GM18951 (cell line): ENCODE results near the gene GLB1L3.

Experiments used
- POLR2A ChIP-seq: IDR thresholded peaks from 4 replicates; pipeline ENCODE4 v1.6.1; 2011; ENCODE audit warnings: mild to moderate bottlenecking; ENCODE audit not compliant: insufficient read length, insufficient read depth; ENCODE audit errors: extremely low read depth
- in situ Hi-C: fragments of 300-500 bp; cut with MboI; formaldehyde crosslinking; loops from one replicate; pipeline ENCODE4 v1.12.0; 2022; ENCODE audit warnings: low sequenced_read_pairs, mixed read lengths, inconsistent platforms; ENCODE audit not compliant: unreplicated experiment

Gene GLB1L3

GRCh38 chr11:134240592-134240991, 35.6 kb upstream of the GLB1L3 start:
- no peak for TF ChIP-seq POLR2A
- in situ Hi-C loops, result no loop called here

- no peak for TF ChIP-seq POLR2A
- in situ Hi-C loops, result no loop called here
These were observed 33.8 kb upstream of the GLB1L3 start for GRCh38 chr11:134242376-134242775.

- TF ChIP-seq POLR2A, result no peak
- in situ Hi-C loops, result no loop called here
These were observed 32.3 kb upstream of the GLB1L3 start for GRCh38 chr11:134243913-134244312.

GRCh38 chr11:134244593-134244992, 31.6 kb upstream of the GLB1L3 start:
- no peak for TF ChIP-seq POLR2A
- in situ Hi-C loops, result no loop called here

- TF ChIP-seq POLR2A, result no peak
- in situ Hi-C loops, result no loop called here
These were observed 30.7 kb upstream of the GLB1L3 start for GRCh38 chr11:134245434-134245833.

- in situ Hi-C loops, result no loop called here
- TF ChIP-seq POLR2A, result no peak
These were observed 30.1 kb upstream of the GLB1L3 start for GRCh38 chr11:134246100-134246499.

- in situ Hi-C loops, result no loop called here
- TF ChIP-seq POLR2A, result no peak
These were observed 29.5 kb upstream of the GLB1L3 start for GRCh38 chr11:134246678-134247077.

- in situ Hi-C loops, result no loop called here
- TF ChIP-seq POLR2A, result no peak
These were observed 27.2 kb upstream of the GLB1L3 start for GRCh38 chr11:134248910-134249480.

GRCh38 chr11:134250246-134250645, 25.9 kb upstream of the GLB1L3 start:
- no peak for TF ChIP-seq POLR2A
- in situ Hi-C loops, result no loop called here

- no peak for TF ChIP-seq POLR2A
- in situ Hi-C loops, result no loop called here
These were observed 25.5 kb upstream of the GLB1L3 start for GRCh38 chr11:134250675-134251074.

GRCh38 chr11:134252346-134253187, 23.6 kb upstream of the GLB1L3 start:
- in situ Hi-C loops, result no loop called here
- TF ChIP-seq POLR2A, result no peak

- in situ Hi-C loops, result no loop called here
- peak; percentile 88 for TF ChIP-seq POLR2A
These were observed 22.8 kb upstream of the GLB1L3 start, which contains the start of the genes ACAD8 and THYN1 for GRCh38 chr11:134253188-134253993. Gene ACAD8, plus strand, starts transcription at chr11:134253568. Its CDS starts 33 bp downstream, at chr11:134253601. Gene THYN1, minus strand, starts transcription at chr11:134253352. Its CDS starts 470 bp downstream, at chr11:134252882.
